ENCODE data around the gene PRR36.

- TF ChIP-seq POLR2A (IDR thresholded peaks at IDR 0.05) (no peak), CTCF (IDR thresholded peaks at IDR 0.05) (no peak)
Measured at GRCh38 chr19:7911508-7912143, 37.4 kb upstream of the PRR36 start.
